Loucy (cell line): ENCODE measurements around the gene ARSI.

Experiments
- H2AFZ ChIP-seq: fragments of 200-600 bp; sonication (generic); 2 replicates; pipeline ENCODE4 v1.6.0; 2016; ENCODE audit warnings: antibody characterized with exemption, mild to moderate bottlenecking, low read length, moderate library complexity
- H3F3A ChIP-seq: fragments of 200-600 bp; 2 replicates; pipeline ENCODE4 v1.6.0; 2016; ENCODE audit warnings: antibody characterized with exemption, low read depth, mild to moderate bottlenecking
- H3K27me3 ChIP-seq: fragments of 200-600 bp; sonication (generic); 2 replicates; pipeline ENCODE4 v1.6.1; 2014; ENCODE audit warnings: low read length, mild to moderate bottlenecking; ENCODE audit not compliant: insufficient read depth, poor library complexity, severe bottlenecking
- H3K36me3 ChIP-seq: fragments of 200-600 bp; sonication (generic); 2 replicates; pipeline ENCODE4 v1.6.1; 2016; ENCODE audit warnings: low read length; ENCODE audit not compliant: insufficient read depth
- H3K4me1 ChIP-seq: fragments of 200-600 bp; sonication (generic); 2 replicates; pipeline ENCODE4 v1.5.1; 2014; ENCODE audit warnings: low read length, mild to moderate bottlenecking; ENCODE audit not compliant: insufficient read depth, poor library complexity, severe bottlenecking
- H3K4me2 ChIP-seq: fragments of 200-600 bp; sonication (generic); 2 replicates; pipeline ENCODE4 v1.6.0; 2014; ENCODE audit warnings: antibody characterized with exemption, low read length, low read depth, mild to moderate bottlenecking; ENCODE audit not compliant: poor library complexity, severe bottlenecking
- H3K4me3 ChIP-seq: fragments of 200-600 bp; sonication (generic); 2 replicates; pipeline ENCODE4 v1.5.1; 2014; ENCODE audit warnings: low read length, mild to moderate bottlenecking, mixed read lengths; ENCODE audit not compliant: poor library complexity, severe bottlenecking
- H3K79me2 ChIP-seq: fragments of 200-600 bp; sonication (generic); 2 replicates; pipeline ENCODE4 v1.6.1; 2014; ENCODE audit warnings: low read length; ENCODE audit not compliant: insufficient read depth
- H3K9ac ChIP-seq: fragments of 200-600 bp; sonication (generic); 2 replicates; pipeline ENCODE4 v1.6.0; 2014; ENCODE audit warnings: mild to moderate bottlenecking, low read depth, low read length, moderate library complexity; ENCODE audit not compliant: poor library complexity, severe bottlenecking
- H3K9me2 ChIP-seq: fragments of 200-600 bp; sonication (generic); replicated peaks from 2 replicates; pipeline ENCODE4 v1.6.1; 2016; ENCODE audit warnings: low read depth, low read length, mixed read lengths
- H3K9me3 ChIP-seq: fragments of 200-600 bp; sonication (generic); 2 replicates; pipeline ENCODE4 v1.6.1; 2014; ENCODE audit warnings: mild to moderate bottlenecking, antibody characterized with exemption, low read length, low read depth; ENCODE audit not compliant: insufficient read depth
- H4K20me1 ChIP-seq: fragments of 200-600 bp; sonication (generic); 2 replicates; pipeline ENCODE4 v1.6.0; 2014; ENCODE audit warnings: antibody characterized with exemption, low read length, mild to moderate bottlenecking; ENCODE audit not compliant: insufficient read depth, poor library complexity, severe bottlenecking
- CTCF ChIP-seq: fragments of 200-600 bp; sonication (generic); conservative IDR thresholded peaks from 2 replicates; pipeline ENCODE4 v1.5.1; 2014; ENCODE audit warnings: mild to moderate bottlenecking, antibody characterized with exemption, low read length
- EZH2phosphoT487 ChIP-seq: fragments of 200-600 bp; IDR thresholded peaks from 2 replicates; pipeline ENCODE4 v1.6.1; 2018; ENCODE audit warnings: antibody characterized with exemption, mild to moderate bottlenecking, moderate library complexity, borderline replicate concordance

Gene ARSI

GRCh38 chr5:150304481-150305081, 1.9 kb upstream of the ARSI start:
- Histone ChIP-seq H2AFZ (no peak overlapping the region), H3K4me3 (no peak overlapping the region), H4K20me1 (no peaks in the 10 kb centered on the region), H3K9ac (no peak overlapping the region), H3K4me1 (no peaks in the 10 kb centered on the region), H3K36me3 (no peaks in the 10 kb centered on the region), H3K27me3 (no peaks in the 10 kb centered on the region), H3K79me2 (no peaks in the 10 kb centered on the region), H3K9me3 (no peaks in the 10 kb centered on the region), H3F3A (no peaks in the 10 kb centered on the region), H3K9me2 (no peaks in the 10 kb centered on the region), H3K4me2 (no peak overlapping the region)
- TF ChIP-seq CTCF (no peak), EZH2phosphoT487 (no peak)

GRCh38 chr5:150303660-150304386, 1.1 kb upstream of the ARSI start:
- Histone ChIP-seq H3K4me1 (no peaks in the 10 kb centered on the region), H3K9me2 (no peaks in the 10 kb centered on the region), H3K9me3 (no peaks in the 10 kb centered on the region), H3K79me2 (no peaks in the 10 kb centered on the region), H2AFZ (no peak overlapping the region), H3K27me3 (no peaks in the 10 kb centered on the region), H3K4me3 (no peak overlapping the region), H3F3A (no peaks in the 10 kb centered on the region), H3K36me3 (no peaks in the 10 kb centered on the region), H3K9ac (no peak overlapping the region), H3K4me2 (no peak overlapping the region), H4K20me1 (no peaks in the 10 kb centered on the region)
- TF ChIP-seq CTCF (no peak), EZH2phosphoT487 (no peak)

GRCh38 chr5:150303070-150303615, 438 bp upstream of the ARSI start:
- Histone ChIP-seq H4K20me1 (no peaks in the 10 kb centered on the region), H3F3A (no peaks in the 10 kb centered on the region), H3K9me3 (no peaks in the 10 kb centered on the region), H3K4me1 (no peaks in the 10 kb centered on the region), H3K9ac (no peak overlapping the region), H2AFZ (no peak overlapping the region), H3K4me2 (no peak overlapping the region), H3K79me2 (no peaks in the 10 kb centered on the region), H3K4me3 (no peak overlapping the region), H3K9me2 (no peaks in the 10 kb centered on the region), H3K36me3 (no peaks in the 10 kb centered on the region), H3K27me3 (no peaks in the 10 kb centered on the region)
- TF ChIP-seq CTCF = no peak
- TF ChIP-seq EZH2phosphoT487 = no peak
